ENCODE data around the gene ADGRE2. TPM values are rescaled to one million over a fixed set of nuclear protein-coding genes. Genes with fewer than 3 reads are reported as not detected.

The ADGRE2 gene
- total RNA-seq, 6 experiments from 2014 or later = 0.05 to 0.14 (median 0.07) TPM; not detected in 3

DNA sequence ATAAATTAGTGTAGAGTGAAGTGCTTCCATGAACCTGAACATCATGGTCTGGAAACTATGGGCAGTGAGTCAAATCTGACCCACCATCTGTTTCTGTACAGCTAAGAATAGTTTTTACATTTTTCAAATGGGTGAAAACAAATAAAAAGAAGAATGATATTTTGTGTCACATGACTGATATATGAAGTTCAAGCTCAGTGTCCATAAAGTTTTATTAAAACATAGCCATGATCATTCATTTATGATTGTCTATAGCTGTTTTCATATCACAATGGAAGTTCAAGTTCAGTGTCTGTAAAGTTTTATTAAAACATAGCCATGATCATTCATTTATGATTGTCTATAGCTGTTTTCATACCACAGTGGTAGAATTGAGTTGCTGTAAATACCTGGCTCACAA lies 45.9 kb downstream of the ADGRE2 start:
- Mint-ChIP-seq H3K9me3 (peaks cover 23% of the 10 kb centered on the region), H3K27ac (no peak overlapping the region), H3K27me3 (ENCODE audit: insufficient read depth) (peaks cover 3% of the 10 kb centered on the region), H3K4me1 (ENCODE audit: low read depth) (no peaks in the 10 kb centered on the region), H3K4me3 (no peak overlapping the region), H3K36me3 (ENCODE audit: low read depth) (no peaks in the 10 kb centered on the region)
- DNase-seq = no peak
- TF ChIP-seq, protein P1, sequence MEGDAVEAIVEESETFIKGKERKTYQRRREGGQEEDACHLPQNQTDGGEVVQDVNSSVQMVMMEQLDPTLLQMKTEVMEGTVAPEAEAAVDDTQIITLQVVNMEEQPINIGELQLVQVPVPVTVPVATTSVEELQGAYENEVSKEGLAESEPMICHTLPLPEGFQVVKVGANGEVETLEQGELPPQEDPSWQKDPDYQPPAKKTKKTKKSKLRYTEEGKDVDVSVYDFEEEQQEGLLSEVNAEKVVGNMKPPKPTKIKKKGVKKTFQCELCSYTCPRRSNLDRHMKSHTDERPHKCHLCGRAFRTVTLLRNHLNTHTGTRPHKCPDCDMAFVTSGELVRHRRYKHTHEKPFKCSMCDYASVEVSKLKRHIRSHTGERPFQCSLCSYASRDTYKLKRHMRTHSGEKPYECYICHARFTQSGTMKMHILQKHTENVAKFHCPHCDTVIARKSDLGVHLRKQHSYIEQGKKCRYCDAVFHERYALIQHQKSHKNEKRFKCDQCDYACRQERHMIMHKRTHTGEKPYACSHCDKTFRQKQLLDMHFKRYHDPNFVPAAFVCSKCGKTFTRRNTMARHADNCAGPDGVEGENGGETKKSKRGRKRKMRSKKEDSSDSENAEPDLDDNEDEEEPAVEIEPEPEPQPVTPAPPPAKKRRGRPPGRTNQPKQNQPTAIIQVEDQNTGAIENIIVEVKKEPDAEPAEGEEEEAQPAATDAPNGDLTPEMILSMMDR (IDR thresholded peaks at IDR 0.05) = no peak

DNA sequence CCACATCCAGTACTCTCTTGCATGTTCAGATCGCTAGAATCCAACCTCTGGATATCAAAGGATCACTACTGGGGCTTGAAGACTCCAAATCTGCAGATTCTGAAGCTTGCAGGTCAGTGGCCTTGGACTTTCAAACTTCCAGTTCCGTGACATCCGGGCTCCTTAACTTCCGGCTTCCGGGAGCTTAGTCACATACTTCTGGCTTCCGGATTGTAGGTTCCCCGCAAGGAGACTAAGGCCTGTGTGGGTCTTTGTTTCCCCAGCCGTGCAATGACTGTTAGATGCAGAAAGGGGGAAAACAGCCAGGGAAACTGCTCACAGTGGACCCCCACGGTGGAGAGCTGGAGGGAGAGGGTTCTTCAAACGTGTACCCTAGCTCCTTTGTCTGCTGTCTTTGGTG lies 47.2 kb downstream of the ADGRE2 start:
- Mint-ChIP-seq H3K4me1 (ENCODE audit: low read depth) (no peaks in the 10 kb centered on the region), H3K4me3 (no peak overlapping the region), H3K36me3 (ENCODE audit: low read depth) (no peaks in the 10 kb centered on the region), H3K27ac (no peak overlapping the region), H3K9me3 (peaks cover 36% of the 10 kb centered on the region), H3K27me3 (ENCODE audit: insufficient read depth) (peaks cover 3% of the 10 kb centered on the region)
- TF ChIP-seq, protein P1 (IDR thresholded peaks at IDR 0.05) = no peak
- no peak for DNase-seq

DNA sequence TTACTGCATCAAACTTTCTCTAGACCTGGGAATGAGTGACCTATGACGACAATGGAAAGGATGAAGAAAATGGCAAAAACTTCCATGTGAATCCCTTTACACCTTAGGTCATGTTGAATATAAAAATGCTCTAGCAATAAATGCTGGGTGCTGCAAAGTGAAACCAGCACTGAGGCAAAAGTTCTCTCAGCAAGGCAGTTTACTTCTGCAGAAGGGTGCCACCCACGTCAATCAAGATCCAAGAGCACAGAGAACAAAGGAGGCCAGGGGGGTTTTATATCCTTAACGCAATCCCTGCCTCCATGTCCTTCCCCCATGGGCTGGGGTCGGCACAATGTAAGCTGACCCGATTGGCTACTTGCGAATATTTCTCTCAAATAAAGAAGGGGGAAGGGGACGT lies 49.8 kb downstream of the ADGRE2 start:
- H3K4me3 Mint-ChIP-seq = no peak overlapping the region
- H3K27ac Mint-ChIP-seq = no peak overlapping the region
- TF ChIP-seq, protein P1 (IDR thresholded peaks at IDR 0.05) = no peak
- no peaks in the 10 kb centered on the region; the same call in none of the 2 replicates for H3K27me3 Mint-ChIP-seq (ENCODE audit: insufficient read depth)
- DNase-seq = no peak
- H3K4me1 Mint-ChIP-seq (ENCODE audit: low read depth) = no peaks in the 10 kb centered on the region
- peaks cover 8% of the 10 kb centered on the region for H3K36me3 Mint-ChIP-seq (ENCODE audit: low read depth)
- peaks cover 55% of the 10 kb centered on the region for H3K9me3 Mint-ChIP-seq

GRCh38 chr19:14722127-14722526 lies 56.2 kb downstream of the ADGRE2 start:
- Mint-ChIP-seq H3K36me3 (ENCODE audit: low read depth) (peaks cover 64% of the 10 kb centered on the region), H3K27me3 (ENCODE audit: insufficient read depth) (no peaks in the 10 kb centered on the region), H3K9me3 (peaks cover 90% of the 10 kb centered on the region), H3K4me3 (no peak overlapping the region), H3K27ac (no peak overlapping the region), H3K4me1 (ENCODE audit: low read depth) (no peaks in the 10 kb centered on the region)
- DNase-seq = no peak
- TF ChIP-seq, protein P1 (IDR thresholded peaks at IDR 0.05) = no peak

GRCh38 chr19:14719162-14719561 lies 59.2 kb downstream of the ADGRE2 start:
- H3K9me3 Mint-ChIP-seq = peaks cover 94% of the 10 kb centered on the region
- H3K36me3 Mint-ChIP-seq (ENCODE audit: low read depth) = peaks cover 86% of the 10 kb centered on the region

More at GRCh38 chr19:14719162-14719561, 59.2 kb downstream of the ADGRE2 start:
- Mint-ChIP-seq H3K4me1 (ENCODE audit: low read depth) (no peaks in the 10 kb centered on the region), H3K27ac (no peak overlapping the region), H3K27me3 (ENCODE audit: insufficient read depth) (no peaks in the 10 kb centered on the region), H3K4me3 (no peak overlapping the region)
- DNase-seq = no peak
- TF ChIP-seq, protein P1 (IDR thresholded peaks at IDR 0.05) = no peak
